ENCODE results near the gene FOXC2.

GRCh38 chr16:86574646-86575045, 8.0 kb downstream of the FOXC2 start:
- TF ChIP-seq POLR2A (IDR thresholded peaks at IDR 0.05): no peak
- no peak for TF ChIP-seq EP300 (IDR thresholded peaks at IDR 0.05)
- TF ChIP-seq CTCF (IDR thresholded peaks at IDR 0.05): no peak
- no peak for TF ChIP-seq POLR2AphosphoS5 (IDR thresholded peaks at IDR 0.05)

Measured in suprapubic skin (tissue), 4 donors.